ENCODE results near the gene CD48.
"Not testable (repeated sequence)": the region's sequence is repeated elsewhere in the genome, so short reads cannot be mapped to it uniquely, and the experiment has no call there.

CD48 gene

GRCh38 chr1:160720356-160721085 lies 8.9 kb upstream of the CD48 start:
- no peak overlapping the region for H3K27ac ChIP-seq (ENCODE audit: low read depth, low read length)

GRCh38 chr1:160718210-160718609 lies 6.6 kb upstream of the CD48 start:
- no peaks in the 10 kb centered on the region for H3K4me1 ChIP-seq (ENCODE audit: control insufficient read depth, insufficient read depth, low read length)
- no peak overlapping the region for H3K9ac ChIP-seq (ENCODE audit: low read length)
- no peak overlapping the region for H3K4me3 ChIP-seq (ENCODE audit: low read length)
- no peaks in the 10 kb centered on the region for H3K36me3 ChIP-seq (ENCODE audit: control insufficient read depth, insufficient read depth, low read length)
- no peak overlapping the region for H3K27ac ChIP-seq (ENCODE audit: low read depth, low read length)
- H3K27me3 ChIP-seq (ENCODE audit: control insufficient read depth, insufficient read depth, low read length) = no peaks in the 10 kb centered on the region

More at GRCh38 chr1:160720356-160721085, 8.9 kb upstream of the CD48 start:
- Histone ChIP-seq H3K9ac (ENCODE audit: low read length) (no peak overlapping the region), H3K36me3 (ENCODE audit: control insufficient read depth, insufficient read depth, low read length) (no peaks in the 10 kb centered on the region), H3K27me3 (ENCODE audit: control insufficient read depth, insufficient read depth, low read length) (no peaks in the 10 kb centered on the region), H3K4me1 (ENCODE audit: control insufficient read depth, insufficient read depth, low read length) (no peaks in the 10 kb centered on the region), H3K4me3 (ENCODE audit: low read length) (no peak overlapping the region)

- Histone ChIP-seq H3K4me3 (ENCODE audit: low read length) (no peak overlapping the region), H3K4me1 (ENCODE audit: control insufficient read depth, insufficient read depth, low read length) (no peaks in the 10 kb centered on the region), H3K27me3 (ENCODE audit: control insufficient read depth, insufficient read depth, low read length) (no peaks in the 10 kb centered on the region), H3K9ac (ENCODE audit: low read length) (no peak overlapping the region), H3K27ac (ENCODE audit: low read depth, low read length) (no peak overlapping the region), H3K36me3 (ENCODE audit: control insufficient read depth, insufficient read depth, low read length) (no peaks in the 10 kb centered on the region)
Observed at GRCh38 chr1:160717306-160717705, 5.7 kb upstream of the CD48 start.

GRCh38 chr1:160716013-160716412 lies 4.4 kb upstream of the CD48 start:
- H3K27ac ChIP-seq (ENCODE audit: low read depth, low read length) = no peak overlapping the region
- no peak overlapping the region for H3K4me3 ChIP-seq (ENCODE audit: low read length)
- no peak overlapping the region for H3K9ac ChIP-seq (ENCODE audit: low read length)
- H3K27me3 ChIP-seq (ENCODE audit: control insufficient read depth, insufficient read depth, low read length) = no peaks in the 10 kb centered on the region
- no peaks in the 10 kb centered on the region for H3K36me3 ChIP-seq (ENCODE audit: control insufficient read depth, insufficient read depth, low read length)
- H3K4me1 ChIP-seq (ENCODE audit: control insufficient read depth, insufficient read depth, low read length) = no peaks in the 10 kb centered on the region

DNA sequence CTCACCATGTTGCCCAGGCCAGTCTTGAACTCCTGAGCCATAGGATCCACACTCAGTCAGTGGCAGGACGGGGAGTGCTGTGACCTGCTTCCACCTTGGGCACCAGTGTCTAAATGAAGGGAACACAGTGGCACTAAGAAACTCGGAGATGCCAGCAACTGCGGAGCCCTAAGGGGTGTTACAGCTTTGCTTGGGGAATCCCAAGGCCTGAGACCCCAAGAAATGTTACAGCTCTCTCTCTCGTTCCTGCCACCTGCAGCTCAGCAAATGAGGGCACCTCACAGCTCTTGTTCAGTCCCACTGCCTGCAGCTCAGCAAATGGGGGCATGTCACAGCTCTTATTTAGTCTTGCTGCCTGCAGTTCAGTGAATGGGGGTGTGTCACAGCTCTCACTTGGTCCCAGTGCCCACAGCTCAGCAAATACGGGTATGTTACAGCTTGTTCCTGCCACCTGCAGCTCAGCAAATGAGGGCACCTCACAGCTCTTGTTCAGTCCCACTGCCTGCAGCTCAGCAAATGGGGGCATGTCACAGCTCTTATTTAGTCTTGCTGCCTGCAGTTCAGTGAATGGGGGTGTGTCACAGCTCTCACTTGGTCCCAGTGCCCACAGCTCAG lies 2.5 kb upstream of the CD48 start:
- H3K4me3 ChIP-seq (ENCODE audit: low read length); H3K9ac ChIP-seq (ENCODE audit: low read length); H3K36me3 ChIP-seq (ENCODE audit: control insufficient read depth, insufficient read depth, low read length); H3K4me1 ChIP-seq (ENCODE audit: control insufficient read depth, insufficient read depth, low read length); H3K27me3 ChIP-seq (ENCODE audit: control insufficient read depth, insufficient read depth, low read length); H3K27ac ChIP-seq (ENCODE audit: low read depth, low read length): not testable (repeated sequence)

GRCh38 chr1:160713161-160713560 lies 1.5 kb upstream of the CD48 start:
- Histone ChIP-seq H3K36me3 (ENCODE audit: control insufficient read depth, insufficient read depth, low read length) (no peaks in the 10 kb centered on the region), H3K27me3 (ENCODE audit: control insufficient read depth, insufficient read depth, low read length) (no peaks in the 10 kb centered on the region), H3K4me1 (ENCODE audit: control insufficient read depth, insufficient read depth, low read length) (no peaks in the 10 kb centered on the region), H3K4me3 (ENCODE audit: low read length) (no peak overlapping the region), H3K9ac (ENCODE audit: low read length) (no peak overlapping the region), H3K27ac (ENCODE audit: low read depth, low read length) (no peak overlapping the region)

DNA sequence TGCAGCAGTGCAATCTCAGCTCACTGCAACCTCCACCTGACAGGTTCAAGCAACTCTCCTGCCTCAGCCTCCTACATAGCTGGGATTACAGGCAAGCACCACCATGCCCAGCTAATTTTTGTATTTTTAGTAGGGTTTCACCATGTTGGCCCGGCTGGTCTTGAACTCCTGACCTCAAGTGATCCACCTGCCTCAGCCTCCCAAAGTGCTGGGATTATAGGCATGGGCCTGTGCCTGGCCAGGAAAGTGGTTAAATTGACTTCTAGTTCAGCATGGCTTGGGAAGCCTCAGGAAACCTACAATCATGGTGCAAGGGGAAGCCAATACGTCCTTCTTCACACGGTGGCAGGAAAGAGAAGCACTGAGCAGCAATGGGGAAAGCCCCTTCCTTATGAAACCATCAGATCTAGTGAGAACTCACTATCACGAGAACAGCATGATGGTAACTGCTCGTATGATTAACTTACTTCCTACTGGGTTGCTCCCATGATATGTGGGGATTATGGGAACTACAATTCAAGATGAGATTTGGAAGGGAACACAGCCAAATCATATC lies 981 bp upstream of the CD48 start:
- H3K27me3 ChIP-seq (ENCODE audit: control insufficient read depth, insufficient read depth, low read length); H3K36me3 ChIP-seq (ENCODE audit: control insufficient read depth, insufficient read depth, low read length); H3K4me3 ChIP-seq (ENCODE audit: low read length); H3K9ac ChIP-seq (ENCODE audit: low read length); H3K27ac ChIP-seq (ENCODE audit: low read depth, low read length); H3K4me1 ChIP-seq (ENCODE audit: control insufficient read depth, insufficient read depth, low read length): not testable (repeated sequence)

DNA sequence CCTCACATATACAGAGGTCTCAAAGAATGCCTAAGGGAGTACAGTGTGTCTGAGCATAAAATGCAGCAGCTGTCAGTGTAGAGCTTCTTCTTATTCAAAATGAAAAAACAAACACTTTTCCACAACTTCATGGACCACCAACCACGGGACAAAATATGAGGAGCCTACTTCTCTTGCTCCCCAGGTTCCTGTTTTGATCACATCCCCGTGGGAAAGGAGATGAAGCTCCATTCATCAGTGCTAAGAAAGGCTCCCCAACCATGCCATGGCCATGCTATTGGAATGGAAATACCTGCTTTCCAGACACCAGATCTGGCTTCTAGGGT lies 383 bp downstream of the CD48 start:
- no peak overlapping the region for H3K27ac ChIP-seq (ENCODE audit: low read depth, low read length)
- no peaks in the 10 kb centered on the region for H3K4me1 ChIP-seq (ENCODE audit: control insufficient read depth, insufficient read depth, low read length)
- no peaks in the 10 kb centered on the region for H3K27me3 ChIP-seq (ENCODE audit: control insufficient read depth, insufficient read depth, low read length)
- no peak overlapping the region for H3K9ac ChIP-seq (ENCODE audit: low read length)
- no peaks in the 10 kb centered on the region for H3K36me3 ChIP-seq (ENCODE audit: control insufficient read depth, insufficient read depth, low read length)
- peak overlapping the region; percentile 60 for H3K4me3 ChIP-seq (ENCODE audit: low read length)

GRCh38 chr1:160710517-160711252 lies 937 bp downstream of the CD48 start:
- H3K27me3 ChIP-seq (ENCODE audit: control insufficient read depth, insufficient read depth, low read length) = no peaks in the 10 kb centered on the region
- peak overlapping the region; percentile 60 for H3K4me3 ChIP-seq (ENCODE audit: low read length)
- H3K36me3 ChIP-seq (ENCODE audit: control insufficient read depth, insufficient read depth, low read length) = no peaks in the 10 kb centered on the region
- no peaks in the 10 kb centered on the region for H3K4me1 ChIP-seq (ENCODE audit: control insufficient read depth, insufficient read depth, low read length)
- no peak overlapping the region for H3K27ac ChIP-seq (ENCODE audit: low read depth, low read length)
- no peak overlapping the region for H3K9ac ChIP-seq (ENCODE audit: low read length)

- Histone ChIP-seq H3K27me3 (ENCODE audit: control insufficient read depth, insufficient read depth, low read length) (no peaks in the 10 kb centered on the region), H3K27ac (ENCODE audit: low read depth, low read length) (no peak overlapping the region), H3K4me3 (ENCODE audit: low read length) (peak overlapping the region; percentile 35), H3K4me1 (ENCODE audit: control insufficient read depth, insufficient read depth, low read length) (no peaks in the 10 kb centered on the region), H3K9ac (ENCODE audit: low read length) (no peak overlapping the region), H3K36me3 (ENCODE audit: control insufficient read depth, insufficient read depth, low read length) (no peaks in the 10 kb centered on the region)
Observed at GRCh38 chr1:160709715-160710114, 1.9 kb downstream of the CD48 start.

DNA sequence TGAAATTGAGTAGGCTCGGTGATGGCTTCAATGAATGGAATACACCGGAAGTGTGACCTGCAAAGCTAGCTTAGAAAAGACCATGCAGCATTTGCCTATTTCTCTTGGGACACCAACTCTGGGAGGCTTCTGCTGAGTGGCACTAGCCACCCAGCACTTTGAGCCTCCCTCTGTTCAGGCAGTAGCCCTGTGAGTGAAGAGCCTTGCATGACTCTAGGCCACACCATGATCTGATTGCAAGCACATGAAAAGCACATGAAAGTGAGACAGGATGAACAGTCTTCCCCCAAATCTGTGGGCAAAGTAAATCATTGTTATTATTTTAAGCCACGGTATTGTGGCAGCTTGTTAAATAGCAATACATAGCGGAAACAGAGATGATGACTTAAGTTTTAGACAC lies 2.8 kb downstream of the CD48 start:
- Histone ChIP-seq H3K4me1 (ENCODE audit: control insufficient read depth, insufficient read depth, low read length) (no peaks in the 10 kb centered on the region), H3K36me3 (ENCODE audit: control insufficient read depth, insufficient read depth, low read length) (no peaks in the 10 kb centered on the region), H3K27ac (ENCODE audit: low read depth, low read length) (no peak overlapping the region), H3K27me3 (ENCODE audit: control insufficient read depth, insufficient read depth, low read length) (no peaks in the 10 kb centered on the region), H3K9ac (ENCODE audit: low read length) (no peak overlapping the region), H3K4me3 (ENCODE audit: low read length) (no peak overlapping the region)

DNA sequence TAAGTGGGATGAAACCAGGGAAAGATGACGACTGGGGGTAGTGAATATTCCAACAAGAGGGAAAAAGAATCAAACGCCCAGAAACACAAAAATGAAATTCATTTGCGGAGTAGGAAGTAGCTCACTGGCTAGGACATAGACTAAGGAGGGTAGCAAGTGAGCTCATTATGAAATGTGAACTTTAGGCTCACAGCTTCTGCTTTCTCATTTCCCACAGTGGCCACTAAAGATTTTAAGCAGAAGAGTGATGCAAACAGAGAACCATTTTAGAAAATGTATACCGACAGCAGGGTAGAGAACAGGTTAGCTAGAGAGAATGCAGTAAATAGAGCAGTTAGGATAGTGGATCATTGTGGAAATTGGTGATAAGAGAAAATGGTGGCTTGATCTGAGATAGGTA lies 3.5 kb downstream of the CD48 start:
- H3K4me3 ChIP-seq (ENCODE audit: low read length) = no peak overlapping the region
- no peaks in the 10 kb centered on the region for H3K27me3 ChIP-seq (ENCODE audit: control insufficient read depth, insufficient read depth, low read length)
- no peaks in the 10 kb centered on the region for H3K36me3 ChIP-seq (ENCODE audit: control insufficient read depth, insufficient read depth, low read length)
- no peak overlapping the region for H3K9ac ChIP-seq (ENCODE audit: low read length)
- no peaks in the 10 kb centered on the region for H3K4me1 ChIP-seq (ENCODE audit: control insufficient read depth, insufficient read depth, low read length)
- H3K27ac ChIP-seq (ENCODE audit: low read depth, low read length) = no peak overlapping the region

All from rectal smooth muscle tissue (tissue), 1 donor.